NCI-H1105 treated with DMSO at 0.1 percent for 48 hours (cell line): ENCODE measurements around the gene CBFB.
"Not testable (repeated sequence)": the region's sequence is repeated elsewhere in the genome, so short reads cannot be mapped to it uniquely, and the experiment has no call there.

Experiments used
- DNase-seq: peaks from one replicate; lab custom pipeline; 2025; lab: John Stamatoyannopoulos, UW

The CBFB gene

DNA sequence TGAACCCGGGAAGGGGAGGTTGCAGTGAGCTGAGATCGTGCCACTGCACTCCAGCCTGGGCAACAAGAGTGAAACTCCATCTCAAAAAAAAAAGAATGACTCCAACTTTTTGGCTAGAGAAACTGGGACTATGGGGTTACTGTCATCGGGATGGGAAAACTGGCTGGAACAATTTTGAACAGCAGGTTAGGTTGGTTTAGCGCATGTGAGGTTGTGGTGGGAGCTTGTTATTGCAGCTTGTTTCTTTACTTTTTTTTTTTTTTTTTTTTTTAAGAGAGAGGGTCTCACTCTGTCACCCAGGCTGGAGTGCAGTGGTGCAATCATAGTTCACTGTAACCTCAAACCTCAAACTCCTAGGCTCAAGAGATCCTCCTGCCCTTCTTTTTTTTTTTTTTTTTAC, 12.6 kb downstream of the CBFB start:
- not testable (repeated sequence) for DNase-seq

DNA sequence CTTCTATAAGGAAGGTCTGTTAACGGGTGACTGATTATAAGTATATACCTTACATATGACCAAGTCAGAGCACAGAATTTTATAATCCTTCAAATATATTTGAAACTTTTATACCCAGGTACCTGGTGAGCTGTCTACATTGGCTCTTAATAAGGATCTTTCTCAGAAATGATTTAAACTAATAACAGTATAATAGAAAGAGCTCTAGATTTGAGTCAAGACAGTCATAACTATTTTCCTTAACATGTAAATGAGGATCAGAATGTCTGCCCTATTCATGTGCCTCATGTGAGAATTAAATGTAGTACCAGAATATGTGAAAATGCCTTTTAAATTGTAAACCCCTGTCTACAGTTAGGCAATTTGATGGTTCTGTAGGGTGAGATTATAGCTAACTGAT, 14.5 kb downstream of the CBFB start:
- DNase-seq: no peak

DNA sequence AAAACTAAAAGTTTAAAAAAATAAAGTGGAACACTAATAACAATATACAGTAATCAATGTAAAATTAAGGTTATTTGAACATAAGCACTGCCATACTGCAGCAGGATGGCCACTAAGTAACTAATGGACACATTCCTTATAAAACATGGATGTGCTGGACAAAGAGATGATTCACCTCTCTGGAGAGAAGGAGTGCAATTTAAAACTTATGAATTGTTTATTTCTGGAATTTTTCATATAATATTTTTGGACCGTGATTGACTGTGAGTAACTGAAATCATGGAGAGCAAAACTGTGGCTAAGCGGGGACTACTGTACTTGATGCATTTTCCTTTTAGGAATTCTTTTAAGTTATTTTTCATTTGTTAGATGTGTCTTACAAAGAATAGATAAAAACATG, 21.8 kb downstream of the CBFB start:
- DNase-seq: no peak

DNA sequence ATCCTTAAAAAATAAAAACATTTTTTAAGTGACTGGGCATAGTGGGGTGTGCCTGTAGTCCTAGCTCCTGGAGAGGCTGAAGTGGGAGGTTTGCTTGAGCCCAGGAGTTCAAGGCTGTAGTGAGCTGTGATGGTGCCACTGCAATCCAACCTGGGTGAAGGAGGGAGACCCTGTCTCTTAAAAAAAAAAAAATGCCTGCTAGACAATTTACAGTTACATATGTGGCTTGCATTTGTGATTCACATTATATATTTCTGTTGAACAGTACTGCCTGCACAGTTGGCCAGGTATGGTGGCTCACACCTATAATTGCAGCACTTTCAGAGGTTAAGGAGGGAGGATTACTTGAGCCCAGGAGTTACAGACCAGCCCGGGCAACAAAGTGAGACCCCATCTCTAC, 23.4 kb downstream of the CBFB start:
- DNase-seq: no peak

DNA sequence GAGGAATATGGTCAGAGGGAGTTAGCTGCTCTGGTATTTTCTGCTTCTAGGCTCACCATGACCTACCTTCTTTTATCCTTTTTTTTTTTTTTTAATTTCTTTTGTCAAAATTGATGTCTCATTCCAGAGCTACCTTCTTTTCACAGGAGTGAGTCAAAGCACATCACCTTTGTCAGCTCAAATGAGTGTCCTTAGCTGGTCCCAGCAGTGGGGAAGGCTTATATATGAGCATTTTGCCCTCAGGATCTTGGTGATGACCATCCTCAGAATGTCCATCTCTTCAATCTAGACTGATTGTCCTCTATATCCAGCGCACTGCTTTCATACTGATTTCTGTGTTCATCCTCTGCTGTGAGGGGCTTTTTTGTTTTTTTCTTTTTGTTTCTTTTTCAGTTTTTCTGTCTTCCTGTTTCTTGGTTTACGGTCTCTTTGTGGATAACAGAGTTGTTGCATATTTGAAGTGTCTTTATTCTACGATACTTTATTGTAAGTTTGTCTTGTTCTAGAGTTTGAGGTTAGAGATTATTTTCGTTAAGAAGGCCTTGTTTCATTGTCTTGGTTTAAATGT, 24.9 kb downstream of the CBFB start:
- DNase-seq: no peak

DNA sequence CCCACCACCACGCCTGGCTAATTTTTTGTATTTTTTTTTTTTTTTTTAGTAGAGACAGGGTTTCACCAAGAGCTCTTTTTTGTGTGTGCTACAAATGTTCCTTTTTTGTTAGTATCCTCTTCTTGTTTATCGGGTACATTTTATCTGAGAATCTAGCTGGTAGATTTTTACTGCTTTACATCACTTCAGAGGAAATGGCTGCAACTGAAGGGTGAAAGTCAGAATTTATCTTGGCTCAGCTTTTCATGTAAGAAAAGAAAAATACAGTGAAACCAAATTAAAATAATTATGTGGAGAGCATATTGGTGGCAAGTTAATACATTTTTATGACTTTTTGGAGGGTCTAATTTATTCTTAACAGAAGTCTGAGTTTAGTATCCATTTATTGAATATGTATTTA, 26.0 kb downstream of the CBFB start:
- DNase-seq: no peak

DNA sequence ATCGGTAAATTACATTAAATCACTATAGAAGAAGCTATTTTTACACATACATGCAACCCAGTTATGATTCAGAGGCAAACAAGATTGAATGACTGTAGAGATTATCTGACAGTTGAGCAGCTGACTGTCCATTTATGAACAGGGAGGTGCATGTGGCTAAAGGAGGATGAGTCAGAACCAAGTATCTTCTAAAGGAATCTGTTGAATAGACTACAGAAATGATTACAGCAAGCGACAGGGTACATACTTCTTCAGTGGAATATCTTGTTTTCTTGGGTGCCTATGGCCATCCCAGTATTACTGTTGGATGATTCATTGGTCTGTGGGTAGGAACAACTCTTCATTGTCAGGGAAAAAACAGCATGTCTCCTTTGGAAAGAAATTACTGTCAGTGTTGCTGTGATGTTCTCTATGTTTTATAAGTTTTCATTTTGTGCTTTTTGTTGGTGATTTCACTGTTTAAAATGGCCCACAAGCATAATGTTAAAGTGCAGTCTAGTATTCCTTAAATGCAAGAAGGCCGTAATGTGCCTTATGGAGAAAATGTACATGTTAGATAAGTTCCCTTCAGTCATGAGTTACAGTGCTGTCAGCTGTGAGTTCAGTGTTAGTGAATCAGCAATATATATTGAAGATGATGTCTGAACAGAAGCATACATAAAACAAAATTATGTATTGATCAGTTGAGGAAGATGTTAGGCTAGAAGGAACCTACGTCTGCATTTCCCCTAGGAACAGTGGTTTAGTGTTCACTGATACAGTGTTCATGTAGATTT, 27.0 kb downstream of the CBFB start:
- DNase-seq: no peak

DNA sequence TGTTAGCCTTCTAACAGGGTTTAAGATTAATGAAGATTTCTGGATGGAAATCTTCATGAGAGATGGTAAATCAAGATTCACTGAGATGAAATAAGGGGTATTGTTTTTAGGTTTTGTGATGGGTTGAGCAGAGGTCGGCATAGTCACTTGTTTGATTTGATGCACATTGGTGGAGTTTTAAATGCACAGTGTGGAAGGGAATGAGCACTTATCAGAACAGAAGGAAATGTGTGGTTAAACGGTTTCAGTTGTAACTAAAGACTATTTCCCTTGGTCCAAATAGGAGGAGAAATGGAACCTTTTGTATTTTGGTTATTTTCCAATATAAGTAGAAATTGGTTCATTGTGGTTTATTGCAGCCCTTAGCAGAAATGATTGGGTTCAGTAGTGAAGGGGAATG, 34.1 kb downstream of the CBFB start:
- no peak for DNase-seq

DNA sequence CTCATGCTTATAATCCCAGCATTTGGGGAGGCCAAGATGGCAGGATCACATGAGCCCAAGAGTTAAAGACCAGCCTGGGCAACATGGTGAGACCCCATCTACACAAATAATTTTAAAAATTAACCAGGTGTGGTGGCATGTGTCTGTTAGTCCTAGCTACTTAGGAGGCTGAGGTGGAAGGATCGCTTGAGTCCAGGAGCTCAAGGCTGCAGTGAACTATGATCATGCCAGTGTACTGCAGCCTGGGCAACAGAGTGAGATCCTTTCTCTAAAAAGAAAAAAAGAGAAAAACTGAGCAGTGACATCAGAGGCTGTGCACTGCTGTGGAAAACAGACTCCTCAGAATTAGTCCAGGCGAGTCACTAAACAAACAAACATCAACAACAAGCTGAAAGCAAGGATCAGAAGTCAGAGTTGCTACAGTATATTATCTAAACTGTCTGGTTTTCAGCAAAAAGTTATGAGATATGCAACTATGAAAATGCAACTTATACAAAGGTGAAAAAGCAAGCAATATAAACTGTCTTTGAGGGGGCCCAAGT, 39.3 kb downstream of the CBFB start:
- DNase-seq: no peak

DNA sequence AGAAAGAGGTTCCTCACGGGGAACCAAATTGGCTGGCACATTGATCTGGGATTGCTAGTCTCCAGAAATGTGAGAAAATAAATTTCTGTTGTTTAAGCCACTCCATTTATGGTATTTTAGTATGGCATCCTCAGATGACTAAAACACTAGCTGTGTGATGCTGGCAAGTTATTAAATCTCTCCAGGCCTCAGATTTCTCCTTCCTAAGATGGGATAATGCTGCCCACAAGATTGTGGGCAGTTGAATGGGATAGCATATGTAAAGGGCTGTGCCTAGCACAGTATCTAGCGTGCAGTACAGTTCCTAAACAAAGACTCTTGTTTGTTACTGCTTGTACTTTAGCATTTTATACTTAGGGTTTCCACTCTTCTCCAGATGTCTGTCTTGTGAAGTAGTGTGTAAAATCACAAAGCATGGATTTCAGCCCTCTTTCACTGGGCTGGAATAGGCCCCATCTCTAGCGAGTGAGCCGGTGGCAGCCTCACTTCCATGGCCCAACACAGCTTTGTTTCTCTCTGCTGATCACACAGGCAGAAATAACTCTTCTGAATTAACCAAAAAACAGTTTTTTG, 42.6 kb downstream of the CBFB start:
- no peak for DNase-seq

DNA sequence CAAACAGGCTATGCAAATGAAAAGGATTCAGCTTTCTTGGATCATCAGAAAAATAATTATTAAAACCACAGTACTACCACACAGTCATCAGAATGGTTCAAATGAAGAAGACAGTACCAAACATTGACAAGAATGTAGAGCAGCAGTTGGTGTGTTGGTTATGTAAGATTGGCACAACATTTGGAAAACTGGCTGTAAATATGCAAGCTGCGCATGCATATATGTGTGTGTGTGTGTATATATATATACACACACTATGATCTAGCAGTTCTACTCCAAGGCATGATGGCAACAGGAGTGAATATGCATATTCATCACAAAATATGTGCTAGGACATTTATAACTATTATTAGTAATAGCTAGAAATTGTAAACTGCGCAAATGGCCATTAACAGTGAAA, 46.4 kb downstream of the CBFB start:
- DNase-seq: no peak

DNA sequence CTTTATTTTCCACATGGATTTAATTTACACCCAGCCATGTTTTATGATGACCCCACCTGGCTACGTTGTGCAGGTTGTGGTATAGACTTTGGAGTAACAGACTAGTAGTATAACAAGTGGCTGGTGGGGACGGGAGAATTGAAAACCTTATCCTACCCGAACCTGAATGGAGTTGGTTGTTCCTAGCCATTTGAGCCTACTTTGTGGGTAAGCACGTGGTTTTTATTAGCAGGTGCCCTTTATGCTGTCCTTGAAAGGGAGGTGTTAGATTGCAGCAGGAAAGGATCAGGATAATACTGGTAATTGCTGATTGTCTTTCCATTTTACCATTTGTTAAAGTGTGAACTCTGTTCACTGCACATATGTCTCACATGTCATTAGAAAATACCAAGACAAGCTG, 48.9 kb downstream of the CBFB start:
- no peak for DNase-seq

DNA sequence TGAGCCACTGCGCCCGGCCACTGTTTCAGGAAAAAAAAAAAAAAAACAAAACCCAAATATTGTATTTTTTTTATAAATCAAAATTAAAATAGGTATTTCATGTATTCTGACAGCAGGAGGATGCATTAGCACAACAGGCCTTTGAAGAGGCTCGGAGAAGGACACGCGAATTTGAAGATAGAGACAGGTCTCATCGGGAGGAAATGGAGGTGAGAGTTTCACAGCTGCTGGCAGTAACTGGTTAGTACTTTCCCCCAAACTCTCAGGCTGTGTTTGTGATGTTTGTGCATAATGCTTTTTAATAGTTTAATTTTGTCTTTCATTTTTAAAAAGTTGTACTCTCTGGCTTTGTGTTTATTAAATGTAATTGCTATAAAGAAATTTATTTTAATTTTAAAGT, 53.2 kb downstream of the CBFB start:
- no peak for DNase-seq

DNA sequence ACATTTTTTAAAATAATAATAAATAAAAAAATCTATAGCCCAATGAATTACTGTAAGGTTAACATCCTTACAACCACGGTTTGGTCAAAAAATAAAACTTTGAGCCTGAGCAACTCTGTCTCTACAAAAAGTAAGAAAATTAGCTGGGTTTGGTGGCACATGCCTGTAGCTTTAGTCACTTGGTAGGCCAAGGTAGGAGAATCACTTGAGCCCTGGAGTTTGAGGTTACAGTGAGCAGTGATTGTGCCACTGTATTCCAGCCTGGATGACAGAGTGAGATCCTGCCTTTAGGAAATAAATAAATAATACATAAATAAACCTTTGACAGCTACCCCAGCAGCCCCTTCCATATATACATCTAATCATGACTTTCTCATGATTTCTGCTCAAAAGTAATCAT, 53.9 kb downstream of the CBFB start:
- DNase-seq: no peak

DNA sequence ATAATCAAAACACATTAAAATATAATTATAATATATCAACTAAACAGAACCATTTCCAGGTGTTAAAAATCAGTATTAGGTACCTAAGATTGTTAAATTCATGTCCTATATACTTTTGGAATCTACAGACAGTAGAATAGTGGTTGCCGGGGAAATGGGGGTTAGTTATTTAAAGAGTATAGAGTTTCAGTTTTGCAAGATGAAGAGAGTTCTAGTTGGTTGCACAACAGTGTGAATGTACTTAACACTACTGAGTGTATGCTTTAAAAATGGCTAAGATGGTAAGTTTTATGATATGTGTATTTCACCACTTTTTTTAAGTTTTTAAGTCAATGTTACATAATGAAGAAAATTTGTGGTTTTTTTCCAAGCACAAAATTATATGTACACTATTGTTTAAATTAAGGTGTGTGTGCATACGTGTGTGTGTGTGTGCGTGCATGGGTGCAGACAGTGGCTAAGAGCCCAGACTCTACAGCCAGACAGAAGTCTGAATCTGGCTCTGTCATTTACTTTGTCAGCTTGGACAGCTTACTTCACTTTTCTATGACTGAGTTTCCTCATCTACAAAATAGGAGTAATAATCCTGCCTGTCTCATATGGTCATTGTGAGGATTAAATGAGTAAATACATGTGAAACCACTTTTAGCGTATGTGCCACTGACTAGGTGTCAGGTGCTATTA, 55.5 kb downstream of the CBFB start:
- no peak for DNase-seq

DNA sequence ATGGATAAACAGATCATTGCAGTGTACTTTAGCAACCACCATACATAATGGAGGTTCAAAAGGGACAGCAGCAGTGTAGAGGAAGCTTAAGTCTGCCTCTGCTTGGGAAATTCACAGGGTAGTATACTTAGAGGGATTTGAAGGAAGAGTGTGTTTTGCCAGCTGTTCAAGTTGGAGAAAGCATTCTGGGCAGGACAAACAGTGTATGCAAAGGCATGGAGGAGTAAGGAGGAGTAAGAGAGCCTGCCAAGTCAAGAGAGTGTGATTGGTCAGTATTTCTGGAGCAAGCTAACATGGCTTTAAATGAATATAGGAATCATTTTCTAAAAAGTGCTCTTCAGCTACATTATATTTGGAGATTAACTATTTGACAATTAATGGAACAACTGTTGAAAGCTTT, 57.9 kb downstream of the CBFB start:
- no peak for DNase-seq

DNA sequence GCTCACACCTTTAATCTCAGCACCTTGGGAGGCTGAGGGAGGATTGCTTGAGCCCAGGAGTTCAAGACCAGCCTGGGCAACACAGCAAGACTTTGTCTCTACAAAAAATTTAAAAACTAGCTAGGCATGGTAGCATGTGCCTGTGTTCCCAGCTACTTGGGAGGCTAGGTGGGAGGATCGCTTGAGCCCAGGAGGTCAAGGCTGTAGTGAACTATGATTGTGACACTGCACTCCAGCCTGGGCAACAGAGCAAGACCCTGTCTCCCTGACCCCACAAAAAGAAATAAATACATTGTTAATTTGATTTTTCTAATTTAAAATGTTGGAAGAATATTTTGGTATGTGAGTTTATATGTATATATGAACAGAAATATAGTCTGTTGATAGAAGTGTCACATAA, 58.3 kb downstream of the CBFB start:
- no peak for DNase-seq

DNA sequence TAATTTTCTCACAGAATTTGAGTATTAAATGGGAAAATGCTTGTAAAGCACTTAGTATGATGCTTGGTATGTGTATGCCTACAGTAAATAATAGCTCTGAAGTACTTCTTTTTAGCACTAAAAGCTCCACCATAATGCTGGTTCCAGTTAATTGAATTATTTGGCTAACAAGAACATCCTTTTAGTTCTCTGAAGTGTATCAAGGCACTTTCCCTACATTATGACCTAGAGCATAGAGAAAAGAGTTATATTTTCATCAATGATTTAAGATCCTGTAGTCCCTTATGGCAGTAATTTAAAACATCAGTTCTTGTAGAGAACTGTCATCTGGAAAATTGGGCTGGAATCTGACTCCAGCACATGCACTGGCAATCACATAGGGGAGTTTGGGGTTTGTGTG, 58.9 kb downstream of the CBFB start:
- no peak for DNase-seq

DNA sequence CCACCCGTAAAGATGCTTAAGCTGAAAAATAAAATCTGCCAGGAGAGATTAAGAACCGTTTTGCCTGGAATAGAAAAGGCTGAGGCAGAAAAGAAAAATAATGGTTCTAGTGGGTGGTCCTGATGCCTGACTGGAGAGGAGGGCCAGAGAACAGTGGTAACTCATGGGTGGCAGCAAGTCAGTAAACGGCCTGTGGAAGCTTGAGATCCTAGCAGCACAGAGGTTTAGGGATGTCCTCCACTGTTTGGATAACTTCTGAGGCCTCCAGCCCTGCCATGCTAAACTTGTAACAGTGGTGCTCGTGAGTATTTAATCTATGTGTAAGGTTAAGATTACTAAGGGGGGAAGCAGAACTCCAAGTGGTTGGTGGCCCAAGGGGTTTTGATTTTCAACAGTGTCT, 59.6 kb downstream of the CBFB start:
- no peak for DNase-seq

DNA sequence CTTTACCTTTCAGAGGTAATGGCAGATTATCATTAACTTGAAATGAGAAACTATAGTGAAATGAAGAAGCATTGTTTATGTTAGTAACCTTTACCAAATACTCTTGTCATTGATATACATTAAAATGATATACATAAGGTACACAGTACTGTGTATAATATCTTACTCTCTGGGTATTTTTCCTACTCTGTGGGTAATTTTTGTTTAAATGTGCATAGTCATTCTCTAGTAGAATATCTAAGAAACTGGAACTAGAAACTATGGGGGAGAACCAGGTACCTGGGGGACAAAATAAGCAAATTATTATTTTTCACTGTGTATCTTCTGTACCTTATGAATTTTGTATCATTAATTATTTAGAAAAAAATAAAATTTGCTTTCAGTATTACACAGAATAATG, 60.2 kb downstream of the CBFB start:
- no peak for DNase-seq

DNA sequence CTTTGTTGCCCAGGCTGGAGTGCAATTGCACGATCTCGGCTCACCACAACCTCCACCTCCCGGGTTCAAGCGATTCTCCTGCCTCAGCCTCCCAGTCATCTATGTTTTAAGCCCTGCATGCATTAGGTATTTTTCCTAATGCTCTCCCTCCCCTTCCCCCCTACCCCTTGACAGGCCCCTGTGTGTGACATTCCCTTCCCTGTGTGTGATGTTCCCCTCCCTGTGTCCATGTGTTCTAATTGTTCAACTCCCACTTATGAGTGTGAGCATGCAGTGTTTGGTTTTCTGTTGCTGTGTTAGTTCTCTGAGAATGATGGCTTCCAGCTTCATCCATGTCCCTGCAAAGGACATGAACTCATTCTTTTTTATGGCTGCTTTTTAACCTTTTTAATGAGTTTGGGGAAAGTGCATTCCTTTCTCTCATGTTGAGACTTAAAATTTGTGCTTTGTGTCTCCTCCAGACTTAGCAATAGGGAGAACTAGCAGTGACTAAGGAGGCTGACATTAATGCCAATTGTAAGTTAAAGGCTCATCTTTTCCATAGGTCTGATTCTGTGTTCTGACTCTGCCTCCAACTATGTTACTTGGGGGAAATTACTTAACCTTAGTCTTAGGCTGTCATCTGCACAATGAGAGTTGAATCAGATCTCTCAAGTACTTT, 63.1 kb downstream of the CBFB start:
- DNase-seq: no peak

DNA sequence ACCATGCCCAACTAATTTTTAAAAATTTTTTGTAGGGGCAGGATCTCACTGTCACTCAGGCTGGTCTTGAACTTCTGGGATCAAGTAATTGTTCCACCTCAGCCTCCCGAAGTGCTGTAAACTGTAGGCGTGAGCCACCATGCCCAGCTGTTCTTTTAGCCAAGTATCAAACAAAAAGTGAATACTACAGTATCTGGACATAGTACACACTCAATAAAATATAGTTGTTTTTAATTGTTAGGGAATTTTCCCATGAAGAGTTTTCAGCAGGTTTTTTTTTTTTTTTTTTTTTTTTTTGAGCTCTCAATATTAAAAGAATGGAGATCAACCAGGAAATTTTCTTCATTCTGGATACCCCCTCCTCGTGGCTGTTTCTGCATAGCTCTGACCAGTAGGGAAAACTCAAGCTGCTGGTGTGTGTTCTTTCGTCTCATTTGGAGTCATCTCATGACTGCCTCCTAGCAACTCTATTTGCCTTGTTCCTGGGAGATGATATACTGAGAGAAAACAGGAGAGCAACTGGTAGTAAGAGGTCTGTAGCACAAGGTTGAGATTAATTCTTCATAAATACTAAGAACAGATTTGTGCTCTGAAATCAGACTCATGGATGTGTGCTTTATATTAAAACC, 64.3 kb downstream of the CBFB start:
- no peak for DNase-seq
